GM10248 (cell line): ENCODE data around the gene NRXN2.
A peak's percentile ranks its signal among the peaks of the same experiment; 100 is the strongest.

Experiments used
- CTCF ChIA-PET: fragments of 300-600 bp; sonication (Branson Sonifier 250); formaldehyde crosslinking; extraction: SDS; loops from one replicate; lab custom pipeline; 2021; ENCODE audit warnings: antibody characterized with exemption; lab: Yijun Ruan, JAX
- POLR2A ChIA-PET: fragments of 350-650 bp; sonication (Branson Sonifier 250); formaldehyde crosslinking; extraction: SDS; loops from one replicate; lab custom pipeline; 2020; ENCODE audit warnings: antibody characterized with exemption; lab: Yijun Ruan, JAX
- DNase-seq: peaks from one replicate; pipeline ENCODE4 v3.0.0; 2012; ENCODE audit errors: extremely low spot score
- TF ChIP-seq, protein P1 (sequence below): IDR thresholded peaks from 2 replicates; pipeline ENCODE4 v1.5.1; 2012; ENCODE audit warnings: mild to moderate bottlenecking, low read depth; ENCODE audit errors: extremely low read depth, missing control alignments, control extremely low read depth

Gene NRXN2

DNA sequence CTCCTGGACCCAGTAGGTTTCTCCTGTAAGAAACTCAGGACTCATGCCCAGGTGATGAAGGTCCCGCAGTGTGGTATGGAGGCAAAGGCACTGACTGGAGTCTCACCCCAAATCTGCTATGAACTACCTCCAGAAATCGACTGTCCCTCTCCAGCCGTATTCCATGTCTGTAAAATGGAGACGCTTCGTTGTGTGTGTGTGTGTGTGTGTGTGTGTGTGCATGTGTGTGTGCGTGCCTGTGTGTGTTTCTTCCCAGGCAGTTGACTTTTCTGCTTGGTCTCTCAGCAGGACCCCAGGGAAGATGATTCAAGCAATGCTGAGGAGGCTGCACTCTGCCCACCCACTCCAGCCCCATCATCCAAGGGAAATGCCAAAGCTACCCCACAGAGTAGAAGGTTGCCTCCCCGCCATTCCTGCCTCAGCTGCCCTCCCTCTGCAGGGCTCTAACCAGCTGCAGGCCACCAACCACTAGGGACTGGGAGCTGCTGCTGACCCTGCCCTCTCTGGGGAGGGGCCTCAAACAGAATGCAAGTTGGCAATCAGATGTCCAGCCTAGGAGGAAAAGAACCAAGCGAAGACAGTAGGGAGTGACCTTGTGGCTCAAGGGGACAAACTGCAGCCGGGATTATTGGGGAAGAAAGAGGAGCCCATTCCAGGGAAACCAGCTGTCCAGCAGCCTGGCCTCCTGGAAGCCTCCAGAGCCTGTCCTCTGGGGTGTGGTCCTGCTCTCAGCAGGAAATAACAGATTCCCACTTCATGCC is 75.8 kb downstream of the NRXN2 start:
- ChIA-PET POLR2A (no interaction called here), CTCF (interaction anchor here (1.2 to 2.8 kb wide), 2 partner anchors 41 to 198 kb away, joined by 6 to 14 read pairs; no protein-coding TSS in a partner anchor)
- TF ChIP-seq, protein P1, sequence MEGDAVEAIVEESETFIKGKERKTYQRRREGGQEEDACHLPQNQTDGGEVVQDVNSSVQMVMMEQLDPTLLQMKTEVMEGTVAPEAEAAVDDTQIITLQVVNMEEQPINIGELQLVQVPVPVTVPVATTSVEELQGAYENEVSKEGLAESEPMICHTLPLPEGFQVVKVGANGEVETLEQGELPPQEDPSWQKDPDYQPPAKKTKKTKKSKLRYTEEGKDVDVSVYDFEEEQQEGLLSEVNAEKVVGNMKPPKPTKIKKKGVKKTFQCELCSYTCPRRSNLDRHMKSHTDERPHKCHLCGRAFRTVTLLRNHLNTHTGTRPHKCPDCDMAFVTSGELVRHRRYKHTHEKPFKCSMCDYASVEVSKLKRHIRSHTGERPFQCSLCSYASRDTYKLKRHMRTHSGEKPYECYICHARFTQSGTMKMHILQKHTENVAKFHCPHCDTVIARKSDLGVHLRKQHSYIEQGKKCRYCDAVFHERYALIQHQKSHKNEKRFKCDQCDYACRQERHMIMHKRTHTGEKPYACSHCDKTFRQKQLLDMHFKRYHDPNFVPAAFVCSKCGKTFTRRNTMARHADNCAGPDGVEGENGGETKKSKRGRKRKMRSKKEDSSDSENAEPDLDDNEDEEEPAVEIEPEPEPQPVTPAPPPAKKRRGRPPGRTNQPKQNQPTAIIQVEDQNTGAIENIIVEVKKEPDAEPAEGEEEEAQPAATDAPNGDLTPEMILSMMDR = no peak
- DNase-seq = no peak

- ChIA-PET POLR2A (no interaction called here), CTCF (interaction anchor here (1.0 kb wide), 1 partner anchor 8 kb away, joined by 5 read pairs; no protein-coding TSS in a partner anchor)
- peak; percentile 51 for DNase-seq
- TF ChIP-seq, protein P1 = no peak
Measured at GRCh38 chr11:64644647-64645275, 78.2 kb downstream of the NRXN2 start.

GRCh38 chr11:64643920-64644646 is 78.9 kb downstream of the NRXN2 start:
- POLR2A ChIA-PET = no interaction called here

DNA sequence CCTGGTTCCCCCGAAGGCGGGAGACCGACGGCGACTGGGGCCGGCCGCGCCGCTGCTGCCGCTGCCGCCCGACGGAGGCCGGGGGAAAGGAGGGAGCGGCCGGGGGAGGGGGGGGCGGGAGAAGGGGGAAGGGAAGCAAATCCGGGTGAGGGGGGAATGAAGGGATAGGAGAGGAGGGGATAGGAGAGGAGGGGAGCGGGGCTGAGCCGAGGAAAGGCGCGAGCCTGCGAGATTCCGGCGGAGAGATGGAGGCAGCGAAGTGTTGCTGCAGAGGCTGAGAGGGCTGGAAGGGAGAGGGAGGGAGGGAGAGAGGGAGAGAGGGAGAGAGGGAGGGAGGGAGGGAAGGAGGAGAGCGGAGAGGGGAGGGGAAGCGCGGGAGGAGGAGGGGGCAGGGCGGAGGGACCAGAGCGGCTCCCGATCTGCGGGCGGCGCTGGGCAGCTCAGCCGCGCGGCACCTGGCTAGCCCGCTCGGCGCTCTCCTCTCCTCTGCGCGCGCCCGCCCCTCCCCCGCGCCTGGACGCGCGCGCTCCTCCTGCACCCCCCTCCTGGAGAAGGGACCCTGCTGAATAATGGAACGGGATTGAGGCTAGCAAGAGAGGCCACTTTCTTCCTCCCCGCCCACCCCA is 79.6 kb downstream of the NRXN2 start:
- ChIA-PET CTCF (no interaction called here), POLR2A (no interaction called here)
- no peak for DNase-seq
- TF ChIP-seq, protein P1 = no peak

More at GRCh38 chr11:64643920-64644646, 78.9 kb downstream of the NRXN2 start:
- DNase-seq = no peak
- CTCF ChIA-PET = interaction anchor here (1.0 kb wide), 1 partner anchor 9 kb away, joined by 5 read pairs; no protein-coding TSS in a partner anchor
- TF ChIP-seq, protein P1 = no peak

GRCh38 chr11:64642871-64643255 is 80.1 kb downstream of the NRXN2 start:
- DNase-seq = no peak
- TF ChIP-seq, protein P1 = no peak
- CTCF ChIA-PET = no interaction called here
- POLR2A ChIA-PET = no interaction called here

GRCh38 chr11:64642418-64642735 is 80.6 kb downstream of the NRXN2 start:
- DNase-seq = no peak
- ChIA-PET POLR2A (no interaction called here), CTCF (no interaction called here)
- TF ChIP-seq, protein P1 = no peak
